Stimulated activated CD4-positive, alpha-beta T cell treated with anti-CD3 and anti-CD28 coated beads, Interleukin-4, amount 100 ng/mL, for 24 hours (primary cell): Measurements from ENCODE around the gene ENTPD2.
A peak's percentile ranks its signal among the peaks of the same experiment; 100 is the strongest.
"Not testable (repeated sequence)": the region's sequence is repeated elsewhere in the genome, so short reads cannot be mapped to it uniquely, and the experiment has no call there.

Experiments
- DNase-seq: peaks from one replicate; pipeline ENCODE4 v3.0.0-alpha.2; 2020

Gene ENTPD2

DNA sequence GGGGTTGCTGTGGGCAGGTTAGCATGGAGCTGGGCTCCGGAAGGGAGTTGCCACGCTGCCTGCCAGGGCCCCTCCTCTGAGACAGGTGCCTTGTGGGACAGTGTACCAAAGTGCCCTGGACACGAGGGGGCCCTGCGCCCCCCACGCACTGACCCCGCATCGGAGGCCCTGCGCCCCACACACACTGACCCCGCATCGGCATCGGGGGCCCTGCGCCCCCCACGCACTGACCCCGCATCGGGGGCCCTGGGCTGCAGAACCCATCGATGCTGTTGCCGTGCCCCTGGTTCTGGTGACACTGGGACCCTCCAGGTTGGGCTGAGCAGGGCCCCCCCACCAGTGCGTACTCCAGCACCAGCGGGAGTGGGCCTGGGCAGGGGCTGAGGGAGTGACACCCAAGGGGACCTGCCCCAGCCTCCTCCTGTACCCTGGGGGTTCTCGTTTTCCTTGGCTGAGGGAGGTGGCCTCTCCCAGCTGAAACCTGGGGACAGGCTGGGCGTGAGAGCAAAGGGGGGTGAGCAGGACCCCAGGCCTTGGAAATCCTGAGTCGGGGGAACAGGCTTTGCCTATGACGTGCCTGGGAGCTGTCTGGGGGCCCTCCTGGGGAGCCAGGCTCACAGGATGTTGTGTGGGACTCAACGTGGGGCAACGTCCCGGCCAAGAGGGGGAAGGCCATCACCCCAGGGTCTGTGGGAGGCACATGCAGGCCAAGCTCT lies 9.6 kb upstream of the ENTPD2 start:
- no peak for DNase-seq

DNA sequence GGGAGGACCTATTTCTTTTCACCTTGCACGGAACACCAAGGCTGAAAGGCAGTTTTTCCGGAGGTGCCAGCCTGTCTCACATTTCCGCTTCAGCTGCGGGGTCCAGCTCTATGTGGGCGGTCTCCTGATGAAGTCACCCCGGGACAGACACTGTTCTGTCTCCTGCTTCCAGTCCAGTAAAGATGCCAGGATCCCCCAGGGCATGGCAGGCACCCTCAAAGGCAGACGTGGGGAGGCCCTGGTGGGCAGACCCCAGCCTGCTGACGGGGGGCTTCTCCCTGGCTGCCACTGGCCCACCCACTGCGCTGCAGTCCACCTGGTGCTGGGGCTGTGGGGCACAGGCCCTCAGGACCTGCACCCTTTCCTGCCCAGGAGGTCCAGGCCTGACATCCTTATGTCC lies 8.9 kb upstream of the ENTPD2 start:
- DNase-seq = not testable (repeated sequence)

DNA sequence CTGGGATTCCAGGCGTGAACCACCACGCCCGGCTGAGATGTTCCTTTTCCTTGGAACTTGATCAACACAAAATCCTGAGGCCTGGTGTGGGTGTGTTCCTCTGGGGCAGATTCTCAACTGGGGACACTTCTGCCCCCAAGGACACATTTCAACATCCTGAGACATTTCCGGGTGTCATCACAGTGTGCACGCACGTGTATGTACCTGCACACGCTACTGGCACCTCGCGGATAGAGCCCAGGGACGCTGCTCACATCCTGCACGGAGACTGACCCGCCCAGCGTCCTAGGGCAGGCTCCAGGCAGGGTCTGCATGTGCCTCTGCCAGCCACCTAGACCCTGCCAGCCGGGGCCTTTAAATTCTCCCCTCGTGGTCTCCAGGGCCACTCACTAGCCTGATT lies 8.5 kb upstream of the ENTPD2 start:
- DNase-seq = no peak

DNA sequence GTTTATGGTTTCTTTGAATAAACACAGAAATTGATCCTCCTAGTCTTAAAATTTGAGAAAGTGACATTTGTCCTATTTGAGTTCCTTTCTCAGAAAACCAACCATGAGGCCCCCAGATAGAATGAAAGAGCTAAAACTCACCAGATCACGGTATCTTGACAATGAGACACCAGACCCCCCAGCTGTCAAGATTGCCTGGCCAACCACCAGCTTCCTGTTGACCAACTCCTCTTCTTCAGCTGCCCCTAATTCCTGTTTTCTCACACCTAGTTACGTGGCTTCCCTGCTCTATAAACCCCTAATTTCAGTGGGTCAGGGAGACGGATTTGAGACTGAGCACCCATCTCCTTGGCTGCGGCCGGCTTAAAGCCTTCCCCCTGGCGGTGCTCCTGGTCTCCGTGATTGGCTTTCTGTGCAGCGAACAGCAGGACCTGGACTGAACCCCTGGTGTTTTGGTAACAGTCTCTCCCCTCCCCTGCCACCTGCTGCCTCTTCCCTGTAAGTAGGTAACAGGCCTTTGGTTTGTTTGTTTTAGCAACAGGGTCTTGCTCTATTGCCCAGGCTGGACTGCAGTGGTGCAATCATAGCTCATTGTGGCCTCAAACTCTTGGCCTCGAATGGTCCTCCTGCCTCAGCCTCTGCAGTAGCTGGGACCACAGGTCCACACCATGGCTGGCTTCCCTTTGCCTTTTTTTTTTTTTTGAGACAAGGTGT lies 4.8 kb upstream of the ENTPD2 start:
- no peak for DNase-seq

DNA sequence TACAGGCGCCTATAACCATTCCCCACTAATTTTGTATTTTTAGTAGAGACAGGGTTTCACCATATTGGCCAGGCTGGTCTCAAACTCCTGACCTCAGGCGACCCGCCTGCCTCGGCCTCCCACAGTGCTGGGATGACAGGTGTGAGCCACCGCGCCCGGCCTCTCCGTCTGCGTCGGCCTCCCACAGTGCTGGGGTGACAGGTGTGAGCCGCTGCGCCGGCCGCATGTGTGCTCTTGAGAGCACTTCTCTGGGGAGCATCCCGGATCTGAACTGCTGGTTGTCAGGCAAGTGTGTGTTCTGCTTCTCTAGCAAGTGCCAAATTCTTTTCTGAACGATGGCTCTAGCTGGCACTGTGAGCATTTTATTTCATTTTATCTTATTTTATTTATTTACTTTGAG lies 3.7 kb upstream of the ENTPD2 start:
- DNase-seq = no peak

DNA sequence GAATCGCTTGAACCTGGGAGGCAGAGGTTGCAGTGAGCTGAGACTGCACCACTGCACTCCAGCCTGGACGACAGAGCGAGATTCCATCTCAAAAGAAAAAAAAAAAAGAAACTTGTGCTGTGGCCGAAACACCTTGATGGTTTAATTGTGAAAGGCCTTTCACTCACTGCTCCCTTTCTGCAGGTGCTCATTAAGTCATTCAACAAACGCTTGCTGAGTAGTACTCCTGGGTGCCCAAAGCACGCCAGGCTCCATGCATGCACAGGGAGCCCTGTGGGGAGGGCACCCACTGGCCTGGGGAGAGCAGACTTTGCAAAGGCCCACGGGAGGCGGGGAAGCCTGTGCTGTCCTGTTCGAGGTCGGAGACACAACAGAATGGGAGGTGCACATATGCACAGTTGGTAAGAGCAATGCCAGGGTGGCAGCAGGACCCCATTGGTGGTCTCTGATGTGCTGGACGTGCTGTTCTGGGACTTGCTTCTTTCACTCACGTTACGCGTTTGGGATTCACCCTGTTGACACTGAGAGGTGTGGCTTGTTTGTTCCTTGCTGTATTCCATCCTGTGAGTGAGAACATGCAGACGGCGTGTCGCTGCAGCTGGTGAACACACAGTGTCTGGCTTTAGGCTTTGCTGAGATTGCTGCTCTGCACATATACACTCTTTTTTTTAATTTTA lies 3.0 kb upstream of the ENTPD2 start:
- no peak for DNase-seq

DNA sequence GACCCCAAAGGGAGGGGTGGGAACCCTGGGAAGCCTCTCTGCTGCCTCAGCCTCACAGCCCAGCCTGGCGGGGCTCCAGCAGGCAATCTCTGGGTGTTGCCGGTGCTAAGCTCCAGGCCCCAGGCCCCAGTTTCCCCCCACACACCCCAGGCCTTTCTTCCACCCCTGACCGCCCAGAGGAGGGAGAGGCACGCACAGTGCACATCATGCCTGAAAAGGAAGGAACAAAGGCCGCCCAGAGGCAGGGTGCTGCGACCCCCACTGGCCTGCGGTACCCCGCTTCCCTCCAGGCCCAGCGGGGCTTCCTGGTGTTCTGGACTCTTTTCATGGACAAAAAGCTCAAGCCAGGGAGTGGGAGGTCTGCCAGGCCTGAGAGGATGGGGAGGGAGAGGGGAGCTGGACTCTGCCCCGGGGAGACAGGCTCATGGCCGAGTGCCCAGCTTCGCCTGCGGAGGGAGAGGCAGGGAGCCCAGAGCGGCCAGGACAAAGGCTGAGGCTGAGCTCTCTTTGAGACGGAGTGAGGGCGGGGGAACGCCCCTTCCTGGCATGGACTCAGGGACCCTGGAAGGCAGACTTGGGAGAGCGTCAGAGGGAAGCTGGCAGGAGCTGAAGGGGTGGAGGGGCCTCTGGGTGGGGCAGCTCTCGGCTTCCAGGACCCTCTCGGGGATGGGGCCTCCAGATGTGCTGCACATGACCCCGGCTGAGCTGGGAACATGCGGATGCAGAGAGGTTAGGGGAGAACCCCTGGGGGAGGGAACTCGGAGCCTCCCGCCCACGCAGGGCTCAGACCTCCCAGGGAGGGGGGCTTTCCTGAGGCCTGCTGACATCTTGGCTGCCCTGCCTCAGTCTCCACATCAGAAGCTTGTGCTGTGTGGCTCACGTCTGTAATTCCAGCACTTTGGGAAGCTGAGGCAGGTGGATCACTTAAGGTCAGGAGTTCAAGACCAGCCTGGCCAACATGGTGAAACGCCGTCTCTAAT lies 1.8 kb upstream of the ENTPD2 start:
- no peak for DNase-seq

DNA sequence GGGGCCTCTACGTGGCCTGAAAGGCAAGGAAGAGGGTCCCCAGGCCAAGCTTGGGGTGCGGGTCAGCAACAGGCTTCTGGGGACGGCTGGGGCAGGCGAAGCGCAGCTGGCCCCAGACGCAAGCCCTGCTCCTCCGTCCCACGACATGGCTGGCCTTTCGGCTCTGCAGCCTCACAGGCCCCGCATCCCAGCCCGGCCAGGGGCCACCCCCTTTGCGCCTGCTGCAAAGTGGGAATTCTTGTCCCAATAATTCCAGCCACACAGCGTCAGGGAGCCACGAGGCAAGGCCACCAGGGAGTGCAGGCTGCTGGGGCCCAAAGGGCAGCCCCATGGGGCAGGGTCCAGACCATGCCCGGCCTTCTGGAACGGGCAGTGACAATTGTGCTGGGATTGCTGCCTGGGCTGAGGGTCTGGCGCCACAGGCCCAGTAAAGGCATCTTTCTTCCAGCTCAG lies 1.1 kb upstream of the ENTPD2 start:
- no peak for DNase-seq

DNA sequence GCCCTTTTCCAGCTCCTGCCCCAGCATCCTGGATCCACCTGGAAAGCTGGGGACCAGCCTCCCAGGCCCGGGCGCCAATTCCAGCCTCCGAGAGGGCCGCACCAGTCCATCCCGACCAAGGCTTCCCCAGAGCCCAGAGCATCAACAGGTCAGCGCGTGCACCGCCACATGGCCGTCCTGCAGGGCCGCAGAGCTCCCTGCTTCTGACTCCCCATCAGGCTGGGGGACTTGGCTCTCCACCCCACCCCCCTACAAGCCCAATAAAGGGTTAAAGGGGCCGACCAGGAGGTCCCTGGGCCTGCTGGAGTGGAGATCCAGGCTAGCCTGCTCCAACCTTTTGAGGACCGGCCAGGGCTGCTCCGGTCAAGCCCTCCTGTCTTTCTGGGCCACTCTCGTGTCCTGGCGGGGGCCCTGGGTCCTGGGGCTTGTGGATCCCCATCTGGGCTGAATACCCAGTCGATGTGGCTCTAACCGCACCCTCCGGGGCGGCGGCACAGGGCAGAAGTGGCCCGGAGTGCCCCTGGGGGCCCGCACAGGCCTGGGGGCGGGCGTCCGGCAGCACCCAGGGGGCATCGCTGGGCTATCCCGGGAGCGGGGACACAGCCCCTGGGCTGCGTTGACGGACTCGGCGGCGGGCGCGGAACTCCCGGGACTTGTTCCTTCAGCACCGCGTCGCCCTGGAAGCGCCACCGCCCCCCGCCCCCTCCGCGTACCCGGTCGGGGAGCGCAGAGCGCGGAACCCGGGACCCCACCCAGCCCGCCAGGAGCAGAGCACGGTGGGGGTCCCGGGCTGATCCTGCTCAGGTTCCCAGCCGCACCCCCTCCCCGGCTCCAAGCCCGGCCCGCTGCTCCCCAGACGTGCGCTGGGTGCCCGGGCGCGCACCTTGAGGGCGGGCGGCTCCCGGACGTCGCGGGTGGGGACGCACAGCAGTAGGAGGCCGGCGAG lies 590 bp downstream of the ENTPD2 start:
- DNase-seq = no peak

DNA sequence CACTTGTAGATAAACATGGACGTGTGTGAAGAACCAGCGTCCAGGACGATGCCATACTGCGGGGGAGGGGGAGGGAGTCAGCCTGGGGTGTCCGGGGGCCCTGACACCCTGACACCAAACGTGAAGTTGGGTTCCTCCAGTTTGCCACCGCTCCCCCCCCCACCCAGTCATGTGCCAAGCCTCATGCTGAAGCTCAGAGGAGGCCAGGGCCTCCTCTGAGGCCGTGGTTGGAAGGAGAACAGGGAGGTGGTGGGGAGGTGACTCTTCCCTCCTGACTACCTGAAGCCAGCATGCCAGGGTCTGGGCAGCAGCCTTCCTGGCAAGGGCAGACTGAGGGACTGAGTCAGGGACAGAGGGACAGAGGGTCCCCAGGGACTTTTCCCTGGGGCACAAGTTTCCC lies 1.6 kb downstream of the ENTPD2 start:
- no peak for DNase-seq

DNA sequence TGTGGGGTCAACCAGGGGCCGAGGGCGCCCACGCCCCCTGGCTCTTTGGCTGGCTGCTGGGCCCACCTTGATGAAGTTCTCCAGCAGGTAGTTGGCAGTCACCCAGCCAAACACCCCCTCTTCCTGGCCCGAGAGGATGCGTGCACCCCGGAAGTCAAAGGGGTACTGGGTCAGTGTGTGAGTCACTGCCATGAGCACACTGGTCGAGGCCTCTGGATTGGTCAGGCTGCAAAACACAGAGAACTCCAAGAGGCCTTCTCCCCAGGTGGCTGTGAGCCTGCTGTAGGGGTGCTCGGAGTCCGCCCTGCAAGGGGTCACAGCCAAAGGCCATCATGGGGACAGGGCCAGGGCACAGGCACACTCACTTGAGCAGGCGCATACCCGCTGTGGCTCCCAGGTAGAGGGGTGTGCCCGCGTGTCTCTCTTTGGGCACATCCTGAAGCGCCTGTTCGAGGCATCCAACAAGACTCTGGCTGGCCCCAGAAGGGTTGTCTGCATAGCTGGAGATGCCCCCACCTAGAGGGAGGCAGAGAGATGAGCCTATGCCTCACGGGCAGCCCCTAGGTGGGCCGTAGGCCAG lies 2.6 kb downstream of the ENTPD2 start:
- DNase-seq = no peak

DNA sequence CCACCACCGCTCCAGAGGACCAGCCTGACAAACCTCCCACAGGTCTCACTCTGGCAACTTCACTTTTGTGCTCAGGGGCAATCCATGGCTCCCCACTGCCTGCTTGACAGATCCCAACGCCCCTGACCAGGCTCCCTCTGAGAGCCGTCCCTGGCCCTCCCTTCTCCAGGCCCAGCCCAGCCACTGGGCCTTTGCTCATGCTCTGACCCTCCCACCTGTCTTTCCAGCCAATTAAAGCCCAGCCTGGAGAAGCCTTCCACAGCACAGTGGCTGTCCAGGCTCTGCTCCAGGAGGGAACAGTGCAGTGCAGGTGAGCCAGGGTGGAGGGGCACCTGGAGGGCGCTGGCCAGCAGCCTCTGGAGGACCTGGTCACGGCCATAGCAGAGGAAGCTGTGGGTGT lies 3.3 kb downstream of the ENTPD2 start:
- no peak for DNase-seq

DNA sequence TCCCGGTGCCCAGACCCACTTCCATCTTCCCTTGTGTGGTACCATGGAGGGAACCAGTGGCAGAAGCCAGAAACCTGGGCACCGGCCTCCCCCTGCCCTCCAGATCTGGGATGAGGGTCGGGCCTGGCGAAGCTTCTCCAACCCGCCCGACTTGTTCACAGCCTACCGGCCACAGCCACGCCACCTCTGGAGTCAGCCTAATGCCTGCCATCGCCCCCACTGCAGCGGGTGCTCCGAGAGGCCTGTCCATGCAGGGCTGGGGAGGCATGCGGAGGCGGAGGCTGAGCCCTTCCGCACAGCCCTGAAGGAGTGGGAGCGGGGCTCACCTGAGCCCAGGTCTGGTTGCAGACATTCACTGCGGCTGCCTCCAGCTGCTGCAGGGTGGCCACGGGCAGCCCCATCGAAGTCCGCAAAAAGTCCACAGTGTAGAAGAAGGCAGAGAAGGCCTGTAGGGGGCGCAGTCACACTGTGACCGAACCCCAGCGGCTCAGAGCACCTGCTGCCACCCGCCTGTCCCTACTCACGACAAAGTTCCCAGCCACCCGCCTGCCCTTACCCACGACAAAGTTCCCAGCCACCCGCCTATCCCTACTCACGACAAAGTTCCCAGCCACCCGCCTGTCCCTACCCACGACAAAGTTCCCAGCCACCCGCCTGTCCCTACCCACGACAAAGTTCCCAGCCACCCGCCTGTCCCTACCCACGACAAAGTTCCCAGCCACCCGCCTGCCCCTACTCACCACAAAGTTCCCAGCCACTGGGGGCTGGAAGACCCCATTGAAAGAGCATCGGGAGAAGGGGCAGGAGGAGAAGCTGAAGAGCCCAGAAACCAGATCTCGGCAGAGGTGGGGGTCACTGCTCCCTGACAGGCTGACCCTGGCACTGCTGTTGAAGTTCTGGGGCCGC lies 4.1 kb downstream of the ENTPD2 start:
- DNase-seq = peak; percentile 49

DNA sequence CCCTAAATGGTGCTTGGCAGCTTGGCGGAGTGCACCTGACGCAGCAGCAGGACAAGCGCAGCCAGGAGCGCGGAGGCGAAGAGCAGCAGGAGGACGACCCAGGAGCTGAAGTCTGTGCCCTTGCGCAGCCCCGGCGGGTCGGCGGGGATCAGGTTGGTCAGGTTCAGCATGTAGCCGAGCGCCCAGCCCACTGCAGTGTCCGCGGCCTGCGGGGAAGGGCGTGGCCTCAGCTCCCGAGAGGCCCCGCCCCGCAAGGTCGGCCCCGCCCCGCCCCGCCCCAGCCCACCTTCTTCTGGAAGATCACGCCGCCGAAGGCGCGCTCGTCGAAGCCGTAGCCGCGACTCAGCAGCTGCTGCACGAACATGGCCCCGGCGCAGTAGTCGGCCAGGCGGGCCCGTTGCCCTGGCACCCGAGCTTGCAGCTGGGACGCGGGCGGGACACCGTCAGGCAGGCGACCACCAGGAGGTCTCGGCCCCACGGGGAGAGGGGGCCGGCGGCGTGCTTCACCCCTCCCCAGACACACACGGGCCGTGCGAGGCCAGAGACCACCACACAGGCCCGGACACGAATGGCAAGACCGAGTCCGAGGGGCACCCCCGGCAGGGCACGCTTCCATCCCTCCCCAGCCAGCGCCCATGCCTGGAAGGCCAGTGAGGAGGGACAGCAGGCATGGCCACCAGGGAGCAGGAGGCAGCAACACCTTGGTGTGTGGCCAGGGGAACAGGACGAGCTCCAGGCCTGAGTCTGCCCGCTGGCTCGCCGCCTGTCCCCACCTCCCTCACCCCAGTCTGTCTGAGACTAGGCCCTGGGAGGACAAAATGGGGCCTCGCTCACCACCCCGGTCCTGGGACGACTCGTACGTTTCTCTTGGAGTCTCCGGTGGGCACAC lies 5.0 kb downstream of the ENTPD2 start:
- DNase-seq = no peak

DNA sequence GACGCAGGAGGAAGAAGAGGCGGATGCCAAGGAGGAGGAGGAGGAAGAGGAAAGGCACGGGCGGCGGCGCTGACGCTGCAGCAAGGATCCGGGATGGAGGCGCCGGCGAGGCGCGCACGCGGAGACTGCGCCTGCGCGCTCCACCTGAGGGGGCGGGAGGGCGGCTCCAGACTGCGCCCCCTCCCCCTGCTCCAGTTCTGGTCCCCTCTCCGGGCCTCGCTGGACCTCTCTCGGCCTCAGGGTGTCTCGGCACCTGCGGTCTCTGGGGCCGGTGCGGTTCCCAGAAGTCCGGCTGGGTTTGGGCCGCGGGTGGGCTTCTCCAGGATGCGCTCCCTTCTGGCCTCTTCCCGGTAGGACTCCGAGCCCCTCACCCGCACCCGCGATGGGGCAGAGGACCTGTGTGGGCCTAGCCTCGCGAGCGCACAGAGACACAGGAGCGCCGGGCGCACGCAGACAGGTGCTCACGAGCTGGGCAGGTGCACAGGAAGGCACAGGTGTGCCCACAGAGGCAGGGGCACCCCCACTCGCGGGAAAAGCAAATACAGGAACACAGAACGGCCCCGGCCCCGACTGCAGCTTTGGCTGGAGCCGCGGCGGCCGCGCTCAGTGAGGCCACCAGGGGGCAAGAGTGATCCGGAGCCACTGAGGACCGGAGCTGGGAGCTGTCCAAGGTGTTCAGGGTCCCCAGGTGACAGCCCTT lies 7.6 kb downstream of the ENTPD2 start, which contains the start of gene NPDC1:
NPDC1 (minus strand) TSS at position 90 of the 700 bp plus-strand sequence. CDS start 188 bp downstream, outside the sequence.
- DNase-seq = peak; percentile 85

DNA sequence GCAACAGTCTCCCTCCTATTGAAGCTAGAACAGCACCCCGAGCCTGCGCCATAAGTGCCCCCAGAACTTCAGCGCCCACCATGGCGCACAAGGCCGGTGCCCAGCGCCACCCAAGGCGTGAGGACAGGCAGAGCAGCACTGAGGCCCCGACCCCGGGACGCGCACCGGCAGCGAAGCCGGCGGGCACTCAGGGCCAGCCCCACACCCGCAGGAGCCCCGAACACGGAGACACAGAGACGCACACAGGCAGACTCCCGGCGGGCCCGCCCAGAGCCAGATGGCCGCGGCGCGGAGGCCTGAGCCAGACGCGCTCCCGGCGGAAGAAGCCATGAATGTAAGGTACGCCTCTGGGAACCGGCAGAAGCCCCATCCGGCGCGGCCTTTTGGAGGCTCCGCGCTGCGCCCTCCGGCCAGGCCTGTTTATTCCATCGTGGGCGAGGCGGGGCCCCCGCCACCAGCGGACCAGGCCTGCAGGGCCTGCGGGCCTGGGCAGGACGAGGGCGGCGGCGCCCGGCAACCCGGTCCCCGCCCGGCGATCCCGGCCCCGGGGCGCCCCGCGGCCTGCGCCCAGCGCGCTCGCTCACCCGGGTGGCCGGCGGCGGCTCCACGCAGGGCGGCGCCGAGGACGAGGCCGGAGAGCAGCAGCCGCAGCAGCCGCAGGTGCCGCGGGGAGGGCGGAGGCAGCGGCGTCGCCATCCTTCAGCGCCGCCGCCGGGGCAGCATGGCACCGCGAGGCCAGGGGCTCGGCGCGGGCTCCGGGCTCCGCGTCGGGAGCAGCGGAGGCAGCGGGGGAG lies 8.4 kb downstream of the ENTPD2 start:
- DNase-seq = no peak

DNA sequence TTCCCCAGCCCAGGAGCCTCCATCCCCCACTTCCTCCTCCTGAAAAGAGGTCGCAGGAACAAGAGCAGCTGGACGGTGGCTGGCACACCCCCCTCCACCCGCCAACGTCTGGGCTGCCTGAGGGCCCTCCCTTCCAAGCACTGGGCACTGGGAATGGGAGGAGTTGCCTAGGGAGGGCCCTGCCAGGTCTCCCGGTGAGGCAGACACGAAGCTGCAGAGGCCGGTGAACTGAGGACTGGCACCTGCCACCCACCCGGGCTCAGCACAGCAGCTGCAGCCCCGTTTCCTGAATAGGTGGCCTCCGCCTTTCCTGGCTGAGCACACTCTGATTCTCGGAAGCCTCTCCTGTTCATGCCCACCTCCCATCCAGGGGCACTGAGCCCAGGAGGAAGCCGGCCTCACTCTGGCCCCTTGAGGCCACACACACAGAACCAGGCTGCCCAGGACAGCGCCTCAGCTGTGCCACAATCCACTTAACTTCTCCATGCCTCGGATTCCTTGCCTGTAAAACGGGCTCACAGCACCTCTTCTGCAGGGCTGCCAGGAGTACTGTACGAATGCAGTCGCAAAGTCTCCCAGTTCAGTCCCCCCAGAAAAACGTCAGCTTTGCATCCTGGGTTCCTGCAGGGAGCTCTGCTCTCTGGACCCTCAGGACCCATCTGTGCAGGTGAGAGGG lies 9.2 kb downstream of the ENTPD2 start:
- DNase-seq = no peak
